HepG2 (cell line): ENCODE results near the gene UNC93A. TPM values are rescaled to one million over a fixed set of nuclear protein-coding genes. Genes with fewer than 3 reads are reported as not detected.
A peak's percentile ranks its signal among the peaks of the same experiment; 100 is the strongest.

ENCODE experiments used
- CEBPG ChIP-seq: IDR thresholded peaks from 2 replicates; pipeline ENCODE4 v1.6.1; 2016
- ELF3 ChIP-seq: IDR thresholded peaks from 2 replicates; pipeline ENCODE4 v1.6.1; 2016; ENCODE audit warnings: missing genetic modification reagents, missing compliant biosample characterization
- FOXA3 ChIP-seq: IDR thresholded peaks from 2 replicates; pipeline ENCODE4 v1.6.1; 2016; ENCODE audit warnings: missing genetic modification reagents, missing compliant biosample characterization
- GABPB1 ChIP-seq: IDR thresholded peaks from 2 replicates; pipeline ENCODE4 v1.6.1; 2016; ENCODE audit warnings: mild to moderate bottlenecking, missing genetic modification reagents, moderate library complexity, missing compliant biosample characterization
- GTF3A ChIP-seq: sonication (generic); formaldehyde crosslinking; conservative IDR thresholded peaks from 2 replicates; pipeline ENCODE4 v1.4.0; 2020; ENCODE audit warnings: mild to moderate bottlenecking, missing genetic modification reagents
- HDAC1 ChIP-seq: sonication (generic); formaldehyde crosslinking; IDR thresholded peaks from 2 replicates; pipeline ENCODE4 v1.5.1; 2020; ENCODE audit warnings: mild to moderate bottlenecking, missing genetic modification reagents
- KDM3A ChIP-seq: IDR thresholded peaks from 2 replicates; pipeline ENCODE4 v1.6.1; 2018; ENCODE audit warnings: low read depth, missing compliant biosample characterization
- MXI1 ChIP-seq: IDR thresholded peaks from 3 replicates; pipeline ENCODE4 v1.6.1; 2012; ENCODE audit warnings: low read depth, low read length, inconsistent platforms, borderline replicate concordance
- MZF1 ChIP-seq: sonication (generic); formaldehyde crosslinking; IDR thresholded peaks from 2 replicates; pipeline ENCODE4 v1.8.1; 2023; ENCODE audit warnings: mild to moderate bottlenecking, missing genetic modification reagents, borderline replicate concordance
- NFAT5 ChIP-seq: sonication (generic); formaldehyde crosslinking; IDR thresholded peaks from 2 replicates; pipeline ENCODE4 v1.4.0; 2020; ENCODE audit warnings: missing genetic modification reagents
- NFYB ChIP-seq: sonication (generic); formaldehyde crosslinking; IDR thresholded peaks from 2 replicates; pipeline ENCODE4 v1.4.0; 2020; ENCODE audit warnings: missing genetic modification reagents
- SALL1 ChIP-seq: sonication (generic); formaldehyde crosslinking; IDR thresholded peaks from 2 replicates; pipeline ENCODE4 v1.8.0; 2022; ENCODE audit warnings: mild to moderate bottlenecking, missing genetic modification reagents
- SYNCRIP ChIP-seq: fragments of 200-400 bp; formaldehyde crosslinking; IDR thresholded peaks from 2 replicates; pipeline ENCODE4 v1.6.1; 2018; ENCODE audit warnings: mild to moderate bottlenecking, low read depth, low read length; ENCODE audit not compliant: insufficient read depth
- TBX2 ChIP-seq: sonication (generic); formaldehyde crosslinking; IDR thresholded peaks from 2 replicates; pipeline ENCODE4 v1.5.0; 2020; ENCODE audit warnings: missing genetic modification reagents, mild to moderate bottlenecking, borderline replicate concordance
- THYN1 ChIP-seq: sonication (generic); formaldehyde crosslinking; IDR thresholded peaks from 2 replicates; pipeline ENCODE4 v1.8.1; 2023; ENCODE audit warnings: low read depth, mild to moderate bottlenecking, moderate library complexity, missing genetic modification reagents, borderline replicate concordance
- ZBTB38 ChIP-seq: sonication (generic); formaldehyde crosslinking; IDR thresholded peaks from 2 replicates; pipeline ENCODE4 v1.5.1; 2020; ENCODE audit warnings: mild to moderate bottlenecking, missing genetic modification reagents
- ZKSCAN5 ChIP-seq: sonication (generic); formaldehyde crosslinking; IDR thresholded peaks from 2 replicates; pipeline ENCODE4 v1.5.1; 2020; ENCODE audit warnings: mild to moderate bottlenecking, missing genetic modification reagents
- ZNF296 ChIP-seq: sonication (generic); formaldehyde crosslinking; conservative IDR thresholded peaks from 2 replicates; pipeline ENCODE4 v1.5.0; 2020; ENCODE audit warnings: mild to moderate bottlenecking, missing genetic modification reagents
- ZNF350 ChIP-seq: sonication (generic); formaldehyde crosslinking; IDR thresholded peaks from 2 replicates; pipeline ENCODE4 v1.4.0; 2020; ENCODE audit warnings: mild to moderate bottlenecking, low read depth, missing genetic modification reagents, borderline replicate concordance
- ZNF496 ChIP-seq: sonication (generic); formaldehyde crosslinking; IDR thresholded peaks from 2 replicates; pipeline ENCODE4 v1.8.1; 2023; ENCODE audit warnings: mild to moderate bottlenecking, moderate library complexity, missing genetic modification reagents; ENCODE audit not compliant: insufficient replicate concordance
- ZNF691 ChIP-seq: sonication (generic); formaldehyde crosslinking; IDR thresholded peaks from 2 replicates; pipeline ENCODE4 v1.4.0; 2020; ENCODE audit warnings: missing genetic modification reagents, low read depth, mild to moderate bottlenecking, borderline replicate concordance
- ZNF761 ChIP-seq: sonication (generic); formaldehyde crosslinking; conservative IDR thresholded peaks from 2 replicates; pipeline ENCODE4 v1.4.0; 2020; ENCODE audit warnings: mild to moderate bottlenecking, missing genetic modification reagents
- ZNF766 ChIP-seq: sonication (generic); formaldehyde crosslinking; IDR thresholded peaks from 2 replicates; pipeline ENCODE4 v1.5.0; 2020; ENCODE audit warnings: missing genetic modification reagents, borderline replicate concordance
- polyA plus RNA-seq, 8 experiments: library from polyadenylated mRNA; depleted of rRNA in 3 of 8; stranded (reverse) in 7 of 8; unstranded in 1 of 8; fragments of >200 nt; fragmentation: Illumina TruSeq in 4 of 8; extraction: Trizol in 4 of 8; gene quantifications; 2 replicates each; pipeline versions ENCODE4 v1.2.1 to v1.2.3, GENCODE V29; 2011 to 2016; ENCODE audit warnings: low read depth in 4 of 8, missing spikeins in 1 of 8, mixed read lengths in 1 of 8; ENCODE audit not compliant: insufficient read depth in 1 of 8
- total RNA-seq, 5 experiments: library from RNA; depleted of rRNA; stranded (reverse); fragments of >200 nt; fragmentation: Illumina TruSeq; extraction: Trizol; gene quantifications; 2 replicates each; pipeline ENCODE4 v1.2.3, GENCODE V29; 2016; ENCODE audit warnings: low read depth in 1 of 5

The UNC93A gene
- total and polyA plus RNA-seq, 2 of the 13 experiments (the other 11 are each of a cell fraction or from before 2014, with no cell fraction given) = 11.0 to 42.7 TPM

- peak; percentile 32; the same call in 1 of the 2 replicates for TF ChIP-seq FOXA3 (CRISPR knock-in tag)
- TF ChIP-seq ZNF350 = 0 out of 2 replicates have a peak, but pooled peaks have one; percentile 22
- TF ChIP-seq ZNF766 (CRISPR knock-in tag) = no peak
- TF ChIP-seq CEBPG (CRISPR knock-in tag) = no peak
- no peak for TF ChIP-seq ZNF496 (CRISPR knock-in tag)
- no peak for TF ChIP-seq ELF3 (CRISPR knock-in tag)
- no peak for TF ChIP-seq SYNCRIP
- no peak for TF ChIP-seq NFYB
- TF ChIP-seq TBX2 (CRISPR knock-in tag) = 0 out of 2 replicates have a peak, but pooled peaks have one; percentile 19
- TF ChIP-seq THYN1 (CRISPR knock-in tag) = no peak
- no peak for TF ChIP-seq MXI1
- peak; percentile 32; the same call in 1 of the 2 replicates for TF ChIP-seq SALL1 (CRISPR knock-in tag)
- TF ChIP-seq HDAC1 (CRISPR knock-in tag) = 0 out of 2 replicates have a peak, but pooled peaks have one; percentile 14
- no peak for TF ChIP-seq KDM3A (CRISPR knock-in tag)
- TF ChIP-seq ZNF761 (CRISPR knock-in tag) = peak; percentile 71; the same call in 1 of the 2 replicates
- TF ChIP-seq MZF1 (CRISPR knock-in tag) = no peak
- TF ChIP-seq ZKSCAN5 = no peak
- no peak for TF ChIP-seq NFAT5 (CRISPR knock-in tag)
- 0 out of 2 replicates have a peak, but pooled peaks have one; percentile 49 for TF ChIP-seq GTF3A
- TF ChIP-seq ZNF691 = no peak
- peak; percentile 93 for TF ChIP-seq ZBTB38 (CRISPR knock-in tag)
- no peak for TF ChIP-seq GABPB1 (CRISPR knock-in tag)
- TF ChIP-seq ZNF296 (CRISPR knock-in tag) = no peak
Measured at GRCh38 chr6:167341038-167341583, 50.0 kb downstream of the UNC93A start (continued).
